DND-41 (cell line): Measurements from ENCODE around the gene SH2D3A.

Source experiments
- ATAC-seq: fragments of 200-7000 bp; cut with Tn5 transposase; 3 replicates; pipeline ENCODE4 v1.9.1; 2021; ENCODE audit warnings: low read depth; ENCODE audit not compliant: insufficient read depth
- DNase-seq: peaks from one replicate; pipeline ENCODE4 v3.0.0-alpha.2; 2020
- H2AFZ ChIP-seq: 2 replicates; pipeline ENCODE4 v1.6.0; 2012; ENCODE audit warnings: low read depth, low read length
- H3K27ac ChIP-seq: 2 replicates; pipeline ENCODE4 v1.5.1; 2012; ENCODE audit warnings: low read length, inconsistent platforms
- H3K27me3 ChIP-seq: fragments of 200-600 bp; sonication (generic); 2 replicates; pipeline ENCODE4 v1.6.0; 2012; ENCODE audit warnings: low read length, mild to moderate bottlenecking, inconsistent platforms; ENCODE audit not compliant: insufficient read depth, poor library complexity
- H3K36me3 ChIP-seq: 2 replicates; pipeline ENCODE4 v1.5.1; 2012; ENCODE audit warnings: low read length, inconsistent platforms; ENCODE audit not compliant: insufficient read depth
- H3K4me1 ChIP-seq: 2 replicates; pipeline ENCODE4 v1.5.1; 2012; ENCODE audit warnings: mild to moderate bottlenecking, low read length; ENCODE audit not compliant: insufficient read depth
- H3K4me2 ChIP-seq: 2 replicates; pipeline ENCODE4 v1.6.0; 2012; ENCODE audit warnings: mild to moderate bottlenecking, moderate library complexity, low read length, inconsistent platforms; ENCODE audit not compliant: insufficient read depth
- H3K4me3 ChIP-seq, 2 experiments: fragments of 200-600 bp in 1 of 2; shearing (Covaris generic) in 1 of 2; 2 replicates each; pipeline ENCODE4 v1.5.1; 2012 to 2016; ENCODE audit warnings: inconsistent platforms in 2 of 2, low read length in 2 of 2, mild to moderate bottlenecking in 2 of 2, low read depth in 1 of 2, moderate library complexity in 1 of 2
- H3K79me2 ChIP-seq: 2 replicates; pipeline ENCODE4 v1.6.0; 2012; ENCODE audit warnings: low read length, inconsistent platforms; ENCODE audit not compliant: insufficient read depth
- H3K9ac ChIP-seq: 2 replicates; pipeline ENCODE4 v1.6.0; 2012; ENCODE audit warnings: low read depth, mild to moderate bottlenecking, inconsistent platforms, low read length, moderate library complexity
- H3K9me3 ChIP-seq: 2 replicates; pipeline ENCODE4 v1.5.1; 2012; ENCODE audit warnings: low read length, moderate library complexity, mild to moderate bottlenecking, inconsistent platforms; ENCODE audit not compliant: insufficient read depth, severe bottlenecking
- H4K20me1 ChIP-seq: 2 replicates; pipeline ENCODE4 v1.6.0; 2012; ENCODE audit warnings: low read length; ENCODE audit not compliant: insufficient read depth
- EZH2 ChIP-seq: IDR thresholded peaks from 3 replicates; pipeline ENCODE4 v1.6.1; 2012; ENCODE audit warnings: borderline replicate concordance, low read depth, mild to moderate bottlenecking, moderate library complexity, low read length, inconsistent platforms; ENCODE audit not compliant: severe bottlenecking
- TF ChIP-seq, protein P1 (sequence below): IDR thresholded peaks from 2 replicates; pipeline ENCODE4 v1.5.1; 2012; ENCODE audit warnings: borderline replicate concordance, low read length, moderate library complexity, mild to moderate bottlenecking; ENCODE audit not compliant: poor library complexity, severe bottlenecking; ENCODE audit errors: extremely low read depth

SH2D3A gene

DNA sequence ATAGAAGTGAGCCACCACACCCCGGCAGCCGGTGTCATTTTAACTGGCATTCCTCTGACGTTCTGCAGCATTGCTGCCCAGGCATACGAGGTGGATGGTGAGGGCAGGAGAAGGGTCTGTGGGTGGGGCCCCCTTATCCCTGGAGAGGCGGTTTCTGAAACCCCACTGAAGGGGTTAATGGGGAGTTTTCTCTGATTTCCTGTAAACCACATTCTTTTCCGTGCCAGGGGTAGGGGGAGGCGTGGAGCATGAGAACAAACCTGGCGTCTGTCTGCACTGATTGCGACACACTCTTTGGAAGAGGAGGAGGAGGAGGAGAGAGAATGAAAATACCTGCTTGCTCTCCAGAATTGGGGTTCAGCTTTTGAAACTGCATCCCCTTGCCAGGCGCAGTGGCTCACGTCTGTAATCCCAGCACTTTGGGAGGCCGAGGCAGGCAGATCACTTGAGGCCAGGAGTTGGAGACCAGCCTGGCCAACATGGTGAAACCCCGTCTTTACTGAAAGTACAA is 44.1 kb downstream of the SH2D3A start:
- H3K27ac ChIP-seq = no peak overlapping the region
- peaks cover 2% of the 10 kb centered on the region; the same call in 1 of the 2 replicates for H4K20me1 ChIP-seq
- no peak overlapping the region for H2AFZ ChIP-seq
- ATAC-seq (no peak), DNase-seq (no peak)
- no peak overlapping the region for H3K4me3 ChIP-seq
- no peaks in the 10 kb centered on the region for H3K9me3 ChIP-seq
- no peak overlapping the region for H3K9ac ChIP-seq
- H3K27me3 ChIP-seq = no peaks in the 10 kb centered on the region
- no peaks in the 10 kb centered on the region for H3K4me1 ChIP-seq
- no peaks in the 10 kb centered on the region for H3K36me3 ChIP-seq
- H3K4me2 ChIP-seq = no peak overlapping the region
- TF ChIP-seq EZH2 = no peak
- TF ChIP-seq, protein P1, sequence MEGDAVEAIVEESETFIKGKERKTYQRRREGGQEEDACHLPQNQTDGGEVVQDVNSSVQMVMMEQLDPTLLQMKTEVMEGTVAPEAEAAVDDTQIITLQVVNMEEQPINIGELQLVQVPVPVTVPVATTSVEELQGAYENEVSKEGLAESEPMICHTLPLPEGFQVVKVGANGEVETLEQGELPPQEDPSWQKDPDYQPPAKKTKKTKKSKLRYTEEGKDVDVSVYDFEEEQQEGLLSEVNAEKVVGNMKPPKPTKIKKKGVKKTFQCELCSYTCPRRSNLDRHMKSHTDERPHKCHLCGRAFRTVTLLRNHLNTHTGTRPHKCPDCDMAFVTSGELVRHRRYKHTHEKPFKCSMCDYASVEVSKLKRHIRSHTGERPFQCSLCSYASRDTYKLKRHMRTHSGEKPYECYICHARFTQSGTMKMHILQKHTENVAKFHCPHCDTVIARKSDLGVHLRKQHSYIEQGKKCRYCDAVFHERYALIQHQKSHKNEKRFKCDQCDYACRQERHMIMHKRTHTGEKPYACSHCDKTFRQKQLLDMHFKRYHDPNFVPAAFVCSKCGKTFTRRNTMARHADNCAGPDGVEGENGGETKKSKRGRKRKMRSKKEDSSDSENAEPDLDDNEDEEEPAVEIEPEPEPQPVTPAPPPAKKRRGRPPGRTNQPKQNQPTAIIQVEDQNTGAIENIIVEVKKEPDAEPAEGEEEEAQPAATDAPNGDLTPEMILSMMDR = no peak
- no peaks in the 10 kb centered on the region for H3K79me2 ChIP-seq

DNA sequence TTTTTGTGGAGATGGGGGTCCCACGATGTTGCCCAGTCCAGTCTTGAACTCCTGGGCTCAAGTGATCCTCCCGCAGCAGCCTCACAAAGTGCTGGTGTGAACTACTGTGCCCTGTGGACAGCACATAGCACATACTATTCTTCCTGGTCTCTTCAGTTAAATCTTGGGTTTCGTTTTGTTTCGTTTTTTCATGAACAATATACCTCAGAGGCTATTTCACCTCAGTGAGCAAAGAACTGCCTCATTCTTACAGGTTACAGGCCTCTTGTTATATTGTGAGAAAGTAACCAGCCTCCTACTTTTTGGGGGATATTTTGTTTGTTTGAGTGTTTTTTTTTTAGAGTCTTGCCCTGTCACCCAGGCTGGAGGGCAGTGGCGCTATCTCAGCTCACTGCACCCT is 45.5 kb downstream of the SH2D3A start:
- no peak overlapping the region for H3K9ac ChIP-seq
- H3K4me3 ChIP-seq = no peak overlapping the region
- DNase-seq = no peak
- no peak overlapping the region for H2AFZ ChIP-seq
- TF ChIP-seq, protein P1 = no peak
- TF ChIP-seq EZH2 = no peak
- no peaks in the 10 kb centered on the region for H3K36me3 ChIP-seq
- H3K4me2 ChIP-seq = no peak overlapping the region
- H3K79me2 ChIP-seq = no peaks in the 10 kb centered on the region
- no peak overlapping the region for H3K27ac ChIP-seq
- H3K4me1 ChIP-seq = no peaks in the 10 kb centered on the region
- no peaks in the 10 kb centered on the region for H3K9me3 ChIP-seq
- H4K20me1 ChIP-seq = peaks cover 2% of the 10 kb centered on the region; the same call in 1 of the 2 replicates
- no peaks in the 10 kb centered on the region for H3K27me3 ChIP-seq
- no peak for ATAC-seq

DNA sequence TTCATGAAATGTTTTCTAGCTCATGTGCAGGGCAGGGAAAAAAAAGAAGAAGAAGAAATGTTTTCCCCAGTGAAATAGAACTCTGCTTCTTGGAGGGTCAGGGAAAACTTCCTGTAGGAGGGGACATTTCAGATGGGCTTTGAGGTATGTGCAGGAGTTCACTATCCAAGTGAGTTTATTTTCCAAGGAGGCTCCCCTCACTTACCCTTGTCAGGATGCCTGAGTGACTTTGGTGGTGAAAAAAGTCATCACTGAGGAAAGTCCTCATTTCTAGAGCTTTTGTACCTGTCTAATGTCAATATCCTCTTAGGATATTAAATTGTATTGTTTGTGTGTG is 46.1 kb downstream of the SH2D3A start:
- DNase-seq (no peak), ATAC-seq (no peak)
- H3K9me3 ChIP-seq = no peaks in the 10 kb centered on the region
- no peak overlapping the region for H3K27ac ChIP-seq
- H3K27me3 ChIP-seq = no peaks in the 10 kb centered on the region
- H3K4me3 ChIP-seq = no peak overlapping the region
- H3K79me2 ChIP-seq = no peaks in the 10 kb centered on the region
- no peak overlapping the region for H3K4me2 ChIP-seq
- H3K36me3 ChIP-seq = no peaks in the 10 kb centered on the region
- TF ChIP-seq, protein P1 = no peak
- no peak for TF ChIP-seq EZH2
- no peaks in the 10 kb centered on the region for H3K4me1 ChIP-seq
- no peak overlapping the region for H2AFZ ChIP-seq
- H4K20me1 ChIP-seq = peaks cover 2% of the 10 kb centered on the region; the same call in 1 of the 2 replicates
- H3K9ac ChIP-seq = no peak overlapping the region

DNA sequence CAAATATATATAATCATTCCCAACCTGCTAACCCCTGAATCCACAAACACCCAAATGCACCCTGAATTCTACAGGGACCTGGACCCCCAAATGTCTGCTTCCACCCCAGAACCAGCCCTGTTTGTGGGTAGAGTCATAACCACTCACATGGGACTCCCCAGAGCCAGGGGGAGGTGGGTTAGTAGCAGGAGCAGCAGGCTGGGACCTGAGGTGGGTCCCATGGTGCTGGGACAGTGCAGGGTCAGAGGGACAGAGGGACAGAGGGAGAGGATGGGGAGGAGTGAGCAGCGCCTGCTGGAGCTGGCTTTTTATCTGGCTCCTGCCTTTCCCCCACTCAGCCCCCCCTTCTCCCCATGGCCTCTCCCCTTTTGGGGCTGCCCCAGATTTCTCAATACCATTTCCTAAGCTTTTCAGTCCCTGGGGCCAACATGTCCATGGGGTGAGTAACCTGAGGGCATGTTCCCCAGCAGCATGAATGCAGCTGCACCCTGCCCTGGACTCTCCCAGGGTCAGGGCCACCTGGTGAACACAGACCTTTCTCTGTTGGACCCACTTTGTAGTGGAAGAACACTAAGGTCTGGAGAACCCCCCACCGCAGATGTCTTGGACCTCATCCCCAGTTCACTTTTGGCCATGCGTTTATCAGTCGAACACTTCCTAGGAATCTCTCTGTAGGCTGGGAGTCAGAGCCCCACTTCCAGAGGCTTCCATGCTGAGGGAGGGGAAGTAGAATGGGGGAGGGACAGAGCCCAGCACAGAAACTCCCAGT is 46.7 kb downstream of the SH2D3A start, which contains the start of gene C3:
C3 (minus strand) TSS at position 282 of the 769 bp plus-strand sequence; CDS start at position 221, 61 bp downstream.
- Histone ChIP-seq H3K4me2 (no peak within 1 kb of the TSS), H3K79me2 (no peaks in the 10 kb centered on the region), H3K9me3 (no peaks in the 10 kb centered on the region), H3K27me3 (no peaks in the 10 kb centered on the region), H3K9ac (no peak within 1 kb of the TSS), H3K4me1 (no peaks in the 10 kb centered on the region), H3K27ac (no peak within 1 kb of the TSS), H2AFZ (no peak within 1 kb of the TSS), H4K20me1 (peaks cover 2% of the 10 kb centered on the region; the same call in 1 of the 2 replicates), H3K4me3 (no peak within 1 kb of the TSS), H3K36me3 (no peaks in the 10 kb centered on the region)
- no peak for DNase-seq
- no peak for ATAC-seq
- no peak for TF ChIP-seq EZH2
- TF ChIP-seq, protein P1 = no peak
